ENCODE data around the gene NHERF1. TPM values are rescaled to one million over a fixed set of nuclear protein-coding genes. Genes with fewer than 3 reads are reported as not detected.

NHERF1 gene
- total and polyA plus RNA-seq, 2 donors (not counting 3 experiments of a cell fraction or from before 2014, with no cell fraction given), result 24.4 to 26.9 TPM

DNA sequence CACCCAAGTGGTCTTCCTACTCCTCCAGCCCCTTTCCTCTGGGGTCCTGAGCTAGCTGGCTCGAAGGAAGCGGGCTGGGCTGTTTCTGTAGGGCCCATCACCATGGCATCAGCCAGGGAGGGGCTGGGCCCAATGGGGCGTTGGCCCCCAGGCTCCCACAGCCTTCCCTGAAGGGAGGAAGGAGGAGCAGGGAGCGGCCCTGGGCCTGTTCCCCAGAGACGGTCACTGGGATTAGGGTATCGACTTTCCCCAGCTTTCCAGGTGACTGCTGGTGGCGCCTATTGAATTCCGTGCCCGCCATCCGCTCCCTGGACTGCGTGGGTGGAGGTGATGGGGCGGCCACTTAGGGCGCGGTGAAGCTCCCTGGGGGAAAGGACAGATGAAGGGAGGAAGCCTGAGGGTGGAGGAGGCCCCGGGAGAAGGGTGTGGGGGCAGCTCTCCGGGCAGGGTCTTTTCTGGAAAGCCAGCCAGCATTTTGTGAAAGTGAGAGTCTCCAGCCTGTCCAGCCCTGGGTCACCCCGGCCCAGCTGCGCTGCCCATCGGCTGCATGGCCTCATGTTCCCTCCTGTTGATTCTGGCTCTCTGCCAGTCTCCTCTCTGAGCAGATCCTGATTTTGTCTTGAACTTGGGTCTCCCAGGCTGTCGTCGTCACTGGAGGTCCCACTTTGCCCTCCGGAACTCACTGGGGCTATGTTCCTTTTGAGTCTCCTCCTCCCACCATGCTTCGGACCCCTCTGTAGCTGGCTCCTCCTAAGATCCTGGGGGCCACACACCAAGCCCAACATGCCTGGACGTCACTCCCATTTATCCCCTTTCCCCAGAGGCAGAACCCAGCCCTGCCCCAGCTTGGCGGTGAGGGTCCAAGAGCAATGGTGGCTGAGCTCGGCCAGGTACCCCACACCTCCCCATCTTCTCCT is 9.8 kb downstream of the NHERF1 start:
- no peak overlapping the region for H3K4me2 ChIP-seq (ENCODE audit: insufficient read depth, low read length)
- no peak overlapping the region for H3K9ac ChIP-seq (replicated peaks; ENCODE audit: extremely low read depth, insufficient read depth, low read length)
- H3K4me1 ChIP-seq (ENCODE audit: control insufficient read depth, extremely low read depth, insufficient read depth, low read length), result peaks cover 7% of the 10 kb centered on the region
- no peaks in the 10 kb centered on the region for H3K79me2 ChIP-seq (ENCODE audit: control insufficient read depth, insufficient read depth, low read length)
- no peak for FAIRE-seq
- H2AFZ ChIP-seq (ENCODE audit: low read depth, low read length), result no peak overlapping the region
- no peak overlapping the region for H3K27ac ChIP-seq (ENCODE audit: insufficient read depth, low read depth, low read length)
- H3K36me3 ChIP-seq (ENCODE audit: control insufficient read depth in 2 of 2, extremely low read depth in 1 of 2, insufficient read depth in 2 of 2, low read length in 2 of 2), result no peaks in the 10 kb centered on the region
- no TSS peak for BruUV-seq (replicated peaks)
- CTCF ChIA-PET, result interaction anchor here (0.9 to 3.5 kb wide), 5 partner anchors 12 to 33 kb away, joined by 3 to 25 read pairs (median 8); partner anchors contain the start of gene RAB37
- H3K9me3 ChIP-seq (replicated peaks; ENCODE audit: control insufficient read depth, insufficient read depth, low read length), result no peaks in the 10 kb centered on the region
- no peaks in the 10 kb centered on the region for H3K27me3 ChIP-seq (ENCODE audit: control insufficient read depth in 2 of 2, insufficient read depth in 2 of 2, low read length in 2 of 2)
- no peaks in the 10 kb centered on the region for H3K9me1 ChIP-seq (replicated peaks; ENCODE audit: control insufficient read depth, extremely low read depth, insufficient read depth, low read length)
- no peak overlapping the region for H3K4me3 ChIP-seq (replicated peaks in 1 of 3; ENCODE audit: insufficient read depth in 1 of 3, low read depth in 1 of 3, low read length in 3 of 3)
- no peaks in the 10 kb centered on the region for H4K20me1 ChIP-seq (replicated peaks; ENCODE audit: control insufficient read depth, extremely low read depth, insufficient read depth, low read length)
- POLR2A ChIA-PET, result no interaction called here
- intact Hi-C loops (cut with micrococcal nuclease) (loop anchor here (1.0 kb wide), 1 partner anchor 9 kb away; no protein-coding TSS in a partner anchor), dilution Hi-C loops (cut with MboI; ENCODE audit: extremely low pct_ligation_motif_present, low sequenced_read_pairs) (no loop called here)
- DNase-seq (ENCODE audit: low read depth, low spot score), result no peak
- TF ChIP-seq, protein P1, sequence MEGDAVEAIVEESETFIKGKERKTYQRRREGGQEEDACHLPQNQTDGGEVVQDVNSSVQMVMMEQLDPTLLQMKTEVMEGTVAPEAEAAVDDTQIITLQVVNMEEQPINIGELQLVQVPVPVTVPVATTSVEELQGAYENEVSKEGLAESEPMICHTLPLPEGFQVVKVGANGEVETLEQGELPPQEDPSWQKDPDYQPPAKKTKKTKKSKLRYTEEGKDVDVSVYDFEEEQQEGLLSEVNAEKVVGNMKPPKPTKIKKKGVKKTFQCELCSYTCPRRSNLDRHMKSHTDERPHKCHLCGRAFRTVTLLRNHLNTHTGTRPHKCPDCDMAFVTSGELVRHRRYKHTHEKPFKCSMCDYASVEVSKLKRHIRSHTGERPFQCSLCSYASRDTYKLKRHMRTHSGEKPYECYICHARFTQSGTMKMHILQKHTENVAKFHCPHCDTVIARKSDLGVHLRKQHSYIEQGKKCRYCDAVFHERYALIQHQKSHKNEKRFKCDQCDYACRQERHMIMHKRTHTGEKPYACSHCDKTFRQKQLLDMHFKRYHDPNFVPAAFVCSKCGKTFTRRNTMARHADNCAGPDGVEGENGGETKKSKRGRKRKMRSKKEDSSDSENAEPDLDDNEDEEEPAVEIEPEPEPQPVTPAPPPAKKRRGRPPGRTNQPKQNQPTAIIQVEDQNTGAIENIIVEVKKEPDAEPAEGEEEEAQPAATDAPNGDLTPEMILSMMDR (IDR thresholded peaks at IDR 0.05; ENCODE audit: extremely low read depth in 1 of 2, insufficient read depth in 1 of 2, low read depth in 1 of 2, low read length in 2 of 2), result no peak
- TF ChIP-seq MYC (IDR thresholded peaks at IDR 0.05; ENCODE audit: low read depth, low read length), result no peak
- TF ChIP-seq GATA2 (IDR thresholded peaks at IDR 0.05; ENCODE audit: insufficient read depth, insufficient read length, low read depth, low read length), result no peak
- no peak for TF ChIP-seq POLR2AphosphoS5 (IDR thresholded peaks at IDR 0.05; ENCODE audit: insufficient read depth, low read depth, low read length)
- no peak for TF ChIP-seq POLR2A (IDR thresholded peaks at IDR 0.05; ENCODE audit: low read depth, low read length)
- TF ChIP-seq, protein P2, sequence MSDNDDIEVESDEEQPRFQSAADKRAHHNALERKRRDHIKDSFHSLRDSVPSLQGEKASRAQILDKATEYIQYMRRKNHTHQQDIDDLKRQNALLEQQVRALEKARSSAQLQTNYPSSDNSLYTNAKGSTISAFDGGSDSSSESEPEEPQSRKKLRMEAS (IDR thresholded peaks at IDR 0.05; ENCODE audit: insufficient read depth, insufficient read length), result no peak
- no peak for TF ChIP-seq EZH2 (IDR thresholded peaks at IDR 0.05; ENCODE audit: borderline replicate concordance, low read depth, low read length, severe bottlenecking)
- no peak for TF ChIP-seq FOS (IDR thresholded peaks at IDR 0.05; ENCODE audit: borderline replicate concordance, insufficient read depth, low read length)
- TF ChIP-seq JUN (IDR thresholded peaks at IDR 0.05; ENCODE audit: borderline replicate concordance, insufficient read depth, insufficient read length, low read depth), result no peak
